Fibroblast of peridontal ligament (primary cell): ENCODE data around the gene CHD8.
"Not testable (repeated sequence)": the region's sequence is repeated elsewhere in the genome, so short reads cannot be mapped to it uniquely, and the experiment has no call there.

Experiments
- DNase-seq: peaks from one replicate; pipeline ENCODE4 v3.0.0-alpha.2; 2010; ENCODE audit errors: extremely low read depth

CHD8 gene

DNA sequence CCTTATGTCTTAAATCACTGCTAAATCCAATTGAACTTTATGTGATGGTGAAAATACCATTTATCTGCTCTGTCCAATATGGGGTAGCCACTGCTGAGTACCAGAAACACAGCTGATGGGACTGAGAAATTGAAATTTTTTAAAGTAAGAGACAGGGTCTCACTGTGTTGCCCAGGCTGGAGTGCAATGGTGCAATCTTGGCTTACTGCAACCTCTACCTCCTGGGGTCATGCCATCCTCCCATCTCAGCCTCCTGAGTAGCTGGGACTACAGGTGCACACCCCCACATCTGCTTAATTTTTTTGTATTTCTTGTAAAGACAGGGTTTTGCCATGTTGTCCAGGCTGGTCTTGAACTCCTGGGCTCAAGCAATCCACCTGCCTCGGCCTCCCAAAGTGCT is 83.1 kb downstream of the CHD8 start:
- not testable (repeated sequence) for DNase-seq

DNA sequence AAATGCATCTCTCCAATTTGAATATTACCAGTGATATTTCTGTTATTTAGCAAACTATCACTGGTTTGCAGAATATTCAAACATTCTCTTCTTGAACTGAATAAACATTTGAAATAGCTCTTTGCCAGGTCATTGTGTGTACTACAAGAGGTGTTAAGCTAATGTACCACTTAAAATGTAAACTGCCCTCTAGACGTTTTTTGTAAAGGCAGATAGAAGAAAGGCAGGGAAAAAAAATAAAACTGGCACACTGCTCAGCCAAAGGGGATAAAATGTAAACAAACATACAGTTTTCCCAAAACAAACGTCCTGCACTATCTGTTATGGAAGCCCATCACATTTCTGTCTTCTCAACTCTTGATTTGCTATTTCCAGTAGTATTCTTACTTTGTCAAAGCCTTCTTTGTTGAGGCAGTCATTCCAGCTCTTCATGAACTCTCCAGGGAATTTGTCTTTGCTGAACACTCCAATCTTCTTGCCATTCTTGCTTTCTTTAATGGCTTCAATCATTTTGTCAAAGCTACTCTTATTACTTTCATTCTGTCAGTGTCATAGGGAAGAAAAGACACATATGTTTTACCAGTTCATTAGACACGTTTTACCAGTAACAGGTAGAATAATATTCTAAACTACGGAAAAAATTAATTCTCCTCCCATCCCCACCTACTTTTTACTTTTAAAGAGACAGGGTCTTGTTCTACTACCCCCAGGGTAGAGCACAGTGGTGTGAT is 85.8 kb downstream of the CHD8 start:
- no peak for DNase-seq

DNA sequence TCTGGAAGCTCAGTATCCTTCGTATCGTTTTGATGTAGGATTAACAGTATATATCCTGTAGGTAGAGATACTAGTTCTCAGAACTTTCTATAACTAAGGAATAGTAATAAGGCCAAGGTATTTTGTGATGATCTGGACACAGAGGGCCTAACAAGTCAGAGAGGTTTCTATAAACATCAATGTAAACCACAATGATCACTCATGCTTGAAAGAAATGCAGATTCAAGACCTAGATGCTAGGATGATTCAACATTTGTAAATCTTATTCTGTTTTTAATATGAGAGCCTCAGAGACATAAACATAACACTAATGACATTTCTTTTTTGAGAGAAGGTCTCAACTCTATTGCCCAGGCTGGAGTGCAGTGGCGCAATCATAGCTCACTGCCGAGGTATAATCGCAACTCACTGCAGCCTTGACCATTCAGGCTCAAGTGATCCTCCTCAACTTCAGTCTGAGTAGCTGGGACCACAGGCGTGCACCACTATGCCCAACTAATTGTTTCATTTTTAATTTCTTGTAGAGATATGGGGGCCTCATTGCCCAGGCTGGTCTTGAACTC is 88.3 kb downstream of the CHD8 start:
- no peak for DNase-seq

DNA sequence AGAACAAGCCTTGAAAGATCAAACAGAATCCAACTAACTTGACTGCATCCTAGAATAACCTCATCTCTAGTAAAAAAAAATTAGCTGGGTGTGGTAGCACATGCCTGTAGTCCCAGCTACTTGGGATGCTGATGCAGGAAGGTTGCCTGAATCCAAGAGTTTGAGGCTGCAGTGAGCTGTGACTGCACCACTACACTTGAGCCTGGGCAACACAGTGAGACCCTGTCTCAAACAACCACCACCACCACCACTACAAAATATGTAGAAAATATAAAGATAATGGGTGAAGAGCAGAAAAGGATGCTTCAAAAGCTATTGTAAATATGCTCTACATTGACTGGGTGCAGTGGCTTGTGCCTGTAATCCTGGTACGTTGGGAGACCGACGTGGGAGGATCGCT is 99.4 kb downstream of the CHD8 start:
- no peak for DNase-seq

DNA sequence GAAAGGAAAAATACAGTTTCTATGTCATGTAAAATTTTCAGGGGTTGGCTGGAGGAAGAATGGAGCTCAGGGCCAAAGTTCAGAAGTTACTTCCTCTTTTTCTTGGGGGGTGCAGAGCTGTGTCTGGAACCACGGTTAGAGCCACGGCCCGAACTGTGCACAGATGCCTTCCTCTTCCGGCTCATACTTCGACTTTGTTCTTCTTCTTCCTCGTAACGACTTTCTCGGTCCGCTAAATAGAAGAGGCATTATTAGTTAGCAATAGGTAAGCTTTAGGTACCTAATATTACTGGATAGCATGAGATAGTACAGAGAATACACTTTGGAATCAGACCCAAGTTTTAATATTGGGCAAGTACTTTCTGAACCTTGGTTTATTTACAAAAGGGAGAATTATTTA is 103.3 kb downstream of the CHD8 start:
- no peak for DNase-seq

DNA sequence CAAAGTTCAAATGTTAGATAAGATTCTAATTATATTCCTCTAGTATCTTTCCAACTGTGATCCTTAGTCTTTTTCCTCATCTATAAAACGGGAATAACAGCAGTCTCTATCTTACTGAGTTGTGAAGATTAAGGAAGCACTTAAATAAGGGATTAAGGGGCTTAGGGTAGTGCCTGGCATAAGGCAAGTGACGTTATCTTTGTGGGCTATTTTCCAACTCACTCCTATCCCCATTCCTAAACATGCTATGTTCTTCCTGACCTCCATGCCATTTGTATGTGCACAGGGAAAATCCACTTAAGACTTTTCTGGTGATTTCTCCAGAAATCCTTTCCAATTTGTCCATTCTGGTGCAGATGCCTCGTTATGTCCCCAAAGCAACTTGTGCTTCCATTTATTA is 105.4 kb downstream of the CHD8 start:
- DNase-seq = no peak

DNA sequence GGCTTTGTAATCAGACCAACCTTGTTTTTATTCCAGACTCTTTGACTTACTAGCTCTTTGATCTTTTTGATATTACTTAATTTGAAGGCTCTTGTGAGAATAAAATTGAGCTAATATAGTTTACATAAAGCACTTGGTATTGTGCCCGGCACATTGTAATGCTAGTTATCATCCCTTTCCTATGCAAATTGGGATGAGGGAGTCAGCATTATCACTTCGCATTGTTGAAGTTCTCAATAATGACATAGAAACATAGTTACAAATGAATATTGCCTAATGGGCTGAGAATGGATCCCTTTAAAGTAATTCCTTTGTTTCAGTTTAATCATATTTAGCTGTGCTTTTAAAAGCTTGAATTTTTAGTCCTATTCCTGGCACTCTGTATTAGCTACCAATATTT is 108.7 kb downstream of the CHD8 start:
- peak; percentile 49 for DNase-seq

DNA sequence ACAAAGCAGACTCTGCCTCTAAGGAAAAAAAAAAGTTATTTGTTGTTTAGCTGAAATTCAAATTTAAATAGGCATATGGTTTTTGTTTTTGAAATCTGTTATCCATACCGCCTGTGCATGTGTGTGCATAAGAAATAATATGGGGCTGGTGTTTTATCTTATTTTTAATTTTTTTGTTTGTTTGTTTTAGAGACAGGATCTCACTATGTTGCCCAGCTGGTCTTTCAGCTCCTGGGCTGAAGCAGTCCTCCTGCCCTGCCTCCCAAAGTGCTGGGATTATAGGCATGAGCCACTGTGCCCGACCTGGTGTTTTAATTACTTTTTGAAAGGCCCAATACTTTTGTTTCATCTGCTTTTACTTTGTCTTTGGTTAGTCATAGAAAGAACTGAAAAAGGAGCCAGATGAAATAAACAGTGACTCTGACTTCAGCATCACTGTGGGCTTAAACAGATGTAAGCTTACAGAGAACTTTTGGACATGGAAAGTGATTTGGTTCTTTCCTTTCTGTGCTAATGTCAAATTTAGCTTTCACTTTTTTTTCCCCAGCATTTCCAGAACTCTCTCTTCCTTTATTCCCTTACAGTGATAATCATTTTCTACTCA is 109.3 kb downstream of the CHD8 start:
- DNase-seq = peak; percentile 93

DNA sequence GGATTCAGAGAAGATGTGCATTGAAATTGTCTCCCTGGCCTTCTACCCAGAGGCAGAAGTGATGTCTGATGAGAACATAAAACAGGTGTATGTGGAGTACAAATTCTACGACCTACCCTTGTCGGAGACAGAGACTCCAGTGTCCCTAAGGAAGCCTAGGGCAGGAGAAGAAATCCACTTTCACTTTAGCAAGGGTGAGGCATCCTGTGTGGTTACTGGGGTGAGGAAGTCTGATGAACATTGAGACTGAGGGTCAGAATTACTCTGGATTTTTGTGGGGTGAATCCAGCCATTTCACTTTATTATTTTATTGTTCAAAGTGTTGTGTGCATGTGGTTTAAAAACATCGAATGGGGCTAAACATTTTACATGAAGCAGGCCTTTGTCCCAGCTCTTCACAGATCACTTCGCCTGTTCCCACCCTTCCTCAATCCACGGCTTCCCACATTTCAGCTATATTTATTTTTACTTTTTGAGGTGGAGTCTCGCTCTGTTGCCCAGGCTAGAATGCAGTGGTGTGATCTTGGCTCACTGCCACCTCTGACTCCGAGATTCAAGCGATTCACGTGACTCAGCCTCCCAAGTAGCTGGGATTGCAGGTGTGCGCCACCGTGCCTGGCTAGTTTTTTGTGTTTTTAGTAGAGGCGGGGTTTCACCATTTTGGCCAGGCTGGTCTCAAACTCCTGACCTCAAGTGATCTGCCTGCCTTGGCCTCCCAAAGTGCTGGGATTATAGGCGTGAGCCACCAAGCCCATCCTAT is 112.7 kb downstream of the CHD8 start:
- no peak for DNase-seq
